Measurements from ENCODE around the gene PTPN14. TPM values are rescaled to one million over a fixed set of nuclear protein-coding genes. Genes with fewer than 3 reads are reported as not detected.

PTPN14 gene
- total and polyA plus RNA-seq, 11 donors: 8.7 to 52.0 (median 33.5) TPM

GRCh38 chr1:214455971-214456867 is 95.2 kb downstream of the PTPN14 start:
- peaks cover 0 to 53% (median 25%) of the 10 kb centered on the region in 12 donors for H3K4me1 ChIP-seq

DNA sequence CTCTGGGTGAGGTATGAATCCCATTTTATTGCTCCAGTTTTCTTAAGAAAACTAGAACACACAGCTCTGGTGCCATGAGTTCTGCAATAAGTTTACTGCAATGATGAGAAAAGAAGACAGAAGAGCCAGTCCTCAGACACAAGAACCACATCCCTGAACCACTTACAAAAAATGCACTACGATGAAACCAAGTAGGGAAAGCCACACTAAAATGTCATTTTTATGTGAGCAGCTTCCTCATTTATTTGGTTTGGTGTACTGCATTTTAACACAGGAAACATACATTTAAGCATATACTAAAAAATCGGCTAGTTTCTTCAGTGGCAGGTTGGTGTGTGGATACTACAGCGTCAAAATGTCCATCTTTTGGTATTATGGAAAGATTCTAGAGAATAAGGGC is 95.9 kb downstream of the PTPN14 start:
- ATAC-seq (no peak), DNase-seq (no peak)
- Histone ChIP-seq H3K27me3 (no peaks in the 10 kb centered on the region), H3K27ac (no peak overlapping the region), H3K36me3 (peaks cover 0 to 8% (median 0%) of the 10 kb centered on the region in 9 donors), H3K4me3 (no peak overlapping the region), H3K4me1 (peaks cover 0 to 53% (median 25%) of the 10 kb centered on the region in 12 donors), H3K9me3 (no peaks in the 10 kb centered on the region)
- intact Hi-C loops (cut with DNase I): loop anchor here in 1 of 10 donors (2.0 kb wide), 1 partner anchor 73 kb away; no protein-coding TSS in a partner anchor
- TF ChIP-seq POLR2A (IDR thresholded peaks at IDR 0.05) (no peak), CTCF (IDR thresholded peaks at IDR 0.05) (no peak)
- WGBS, 4 donors: 82 to 88% (median 84%) methylated on average over 3 of the region's 3 CpGs

More at GRCh38 chr1:214455971-214456867, 95.2 kb downstream of the PTPN14 start:
- DNase-seq (no peak), ATAC-seq (peak in 3 of 4 donors; percentile 11 to 36 (median 29))
- H3K9me3 ChIP-seq: no peaks in the 10 kb centered on the region
- no peaks in the 10 kb centered on the region for H3K27me3 ChIP-seq
- intact Hi-C loops (cut with DNase I): loop anchor here in 1 of 10 donors (2.0 kb wide), 1 partner anchor 73 kb away; no protein-coding TSS in a partner anchor
- 76 to 88% (median 83%) methylated on average over 6 of the region's 6 CpGs for WGBS, 4 donors
- TF ChIP-seq POLR2A (IDR thresholded peaks at IDR 0.05): no peak
- TF ChIP-seq CTCF (IDR thresholded peaks at IDR 0.05): no peak
- H3K36me3 ChIP-seq: peaks cover 0 to under 1% (median 0%) of the 10 kb centered on the region in 9 donors
- no peak overlapping the region for H3K27ac ChIP-seq
- no peak overlapping the region for H3K4me3 ChIP-seq

DNA sequence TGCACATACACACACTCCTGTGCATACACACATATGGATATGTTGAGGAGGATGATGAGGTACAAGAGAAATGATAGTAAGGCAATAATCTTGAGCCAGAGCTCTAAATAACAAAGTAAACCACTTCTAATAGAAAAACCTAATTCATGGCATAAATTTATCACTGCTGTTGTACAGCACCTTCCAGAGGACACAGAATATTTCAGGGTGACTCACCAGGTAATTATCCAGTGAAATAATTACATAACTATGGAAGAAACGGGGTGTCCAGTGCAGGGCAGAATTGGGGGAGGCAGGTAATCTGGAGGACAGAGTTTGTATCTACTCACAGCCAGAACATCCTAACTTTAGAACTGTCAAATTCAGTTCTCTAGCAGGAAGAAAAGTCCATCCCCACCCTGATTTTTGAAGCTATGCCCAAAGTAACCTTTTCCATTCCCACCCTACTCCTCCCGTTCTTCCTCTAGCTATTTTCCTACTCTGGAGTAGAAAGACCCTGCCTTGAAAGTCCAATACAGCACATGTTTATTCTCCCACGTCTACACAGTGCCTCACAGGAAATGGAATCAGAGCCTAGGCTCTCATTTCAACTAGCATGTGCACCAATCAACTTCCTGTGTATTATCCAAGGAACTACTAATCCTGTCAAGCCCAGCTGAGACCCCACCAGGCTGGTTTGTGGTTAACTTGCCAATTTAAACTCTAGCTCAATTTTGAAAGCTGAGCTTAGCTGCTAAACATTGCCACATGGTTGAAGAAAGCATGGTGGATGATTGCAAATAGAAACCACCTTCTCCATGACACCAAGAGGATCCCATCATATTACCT is 96.6 kb downstream of the PTPN14 start:
- H3K4me3 ChIP-seq: no peak overlapping the region
- H3K9me3 ChIP-seq: no peaks in the 10 kb centered on the region
- H3K27me3 ChIP-seq: no peaks in the 10 kb centered on the region
- DNase-seq: no peak
- peaks cover 0 to 53% (median 25%) of the 10 kb centered on the region in 12 donors for H3K4me1 ChIP-seq
- peaks cover 0 to 10% (median 0%) of the 10 kb centered on the region in 9 donors for H3K36me3 ChIP-seq
- TF ChIP-seq POLR2A (IDR thresholded peaks at IDR 0.05): no peak
- no peak for TF ChIP-seq CTCF (IDR thresholded peaks at IDR 0.05)
- peak in 3 of 4 donors; percentile 61 to 74 (median 62) for ATAC-seq
- H3K27ac ChIP-seq: peak overlapping the region in 2 of 12 donors; percentile 6 to 20
- intact Hi-C loops (cut with DNase I): loop anchor here in 1 of 10 donors (2.0 kb wide), 1 partner anchor 72 kb away; no protein-coding TSS in a partner anchor
- 35 to 59% (median 42%) methylated on average over 3 of the region's 3 CpGs for WGBS, 4 donors
